GM21526 (cell line): Measurements from ENCODE around the gene ACTR3C.

Experiments used
- ATAC-seq: cut with Tn5 transposase; IDR thresholded peaks from one replicate; pipeline ENCODE4 v1.9.1; 2021; ENCODE audit warnings: moderate library complexity; ENCODE audit not compliant: unreplicated experiment, low FRiP score

Gene ACTR3C

DNA sequence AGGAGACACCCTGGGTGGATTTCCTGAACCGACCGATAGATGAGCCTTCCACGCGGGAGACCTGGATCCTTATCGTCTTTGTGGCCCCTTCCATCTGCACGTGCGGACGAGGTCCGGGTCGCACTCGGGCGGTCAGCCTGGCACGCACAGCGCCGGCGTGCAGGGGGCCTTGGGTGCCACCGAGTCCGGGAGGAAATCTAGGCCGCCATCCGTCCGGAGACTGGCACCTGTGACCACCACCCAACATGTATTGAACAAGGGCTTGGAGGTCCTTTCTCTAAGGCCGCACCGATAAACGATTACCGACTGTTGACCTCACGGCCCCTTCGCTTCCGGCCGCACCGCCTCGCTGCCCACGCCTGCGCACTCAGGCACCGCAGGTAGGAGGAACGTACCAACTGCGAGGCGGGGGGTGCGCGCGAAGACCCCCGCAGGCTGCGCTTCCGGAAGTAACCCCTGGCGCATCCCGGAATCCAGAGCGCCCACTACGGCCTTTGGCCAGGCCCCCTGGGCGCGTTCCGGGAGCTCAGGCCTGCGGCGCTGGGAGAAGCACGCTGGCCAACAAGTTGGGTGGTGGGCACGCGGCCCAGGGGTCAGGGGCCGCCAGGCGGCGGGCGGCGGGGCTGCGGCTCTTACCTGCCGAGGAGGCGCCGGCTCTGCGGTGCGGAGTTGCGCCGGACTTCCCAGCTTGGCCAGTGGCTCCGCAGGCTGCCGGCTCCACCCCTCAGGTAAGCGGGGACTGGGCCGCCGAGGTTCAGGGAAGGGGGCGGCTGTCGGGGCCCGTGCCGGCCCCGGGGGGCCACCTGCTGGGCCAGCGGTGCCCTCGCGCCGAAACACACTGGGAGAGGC, at the start of gene ACTR3C, which contains the start of gene LRRC61:
ACTR3C (minus strand) TSS at position 713 of the 849 bp plus-strand sequence. CDS start 28,249 bp downstream, outside the sequence.
LRRC61 (plus strand) TSS at position 523 of the 849 bp plus-strand sequence. CDS start 13,507 bp downstream, outside the sequence.
- ATAC-seq, result peak; percentile 60

DNA sequence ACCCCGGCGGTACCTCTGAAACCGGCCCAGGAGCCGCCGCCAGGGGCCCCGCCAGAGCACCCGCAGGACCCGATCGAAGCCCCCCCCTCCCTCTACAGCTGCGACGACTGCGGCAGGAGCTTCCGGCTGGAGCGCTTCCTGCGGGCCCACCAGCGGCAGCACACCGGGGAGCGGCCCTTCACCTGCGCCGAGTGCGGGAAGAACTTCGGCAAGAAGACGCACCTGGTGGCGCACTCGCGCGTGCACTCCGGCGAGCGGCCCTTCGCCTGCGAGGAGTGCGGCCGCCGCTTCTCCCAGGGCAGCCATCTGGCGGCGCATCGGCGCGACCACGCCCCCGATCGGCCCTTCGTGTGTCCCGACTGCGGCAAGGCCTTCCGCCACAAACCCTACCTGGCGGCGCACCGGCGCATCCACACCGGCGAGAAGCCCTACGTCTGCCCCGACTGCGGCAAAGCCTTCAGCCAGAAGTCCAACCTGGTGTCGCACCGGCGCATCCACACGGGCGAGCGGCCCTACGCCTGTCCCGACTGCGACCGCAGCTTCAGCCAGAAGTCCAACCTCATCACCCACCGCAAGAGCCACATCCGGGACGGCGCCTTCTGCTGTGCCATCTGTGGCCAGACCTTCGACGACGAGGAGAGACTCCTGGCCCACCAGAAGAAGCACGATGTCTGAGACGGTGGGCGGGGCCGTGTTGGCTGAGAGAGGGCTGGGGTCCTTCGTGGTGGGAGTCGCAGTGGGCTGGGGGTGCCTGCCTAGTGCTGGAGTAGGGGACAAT, 49.1 kb upstream of the ACTR3C start:
- no peak for ATAC-seq

DNA sequence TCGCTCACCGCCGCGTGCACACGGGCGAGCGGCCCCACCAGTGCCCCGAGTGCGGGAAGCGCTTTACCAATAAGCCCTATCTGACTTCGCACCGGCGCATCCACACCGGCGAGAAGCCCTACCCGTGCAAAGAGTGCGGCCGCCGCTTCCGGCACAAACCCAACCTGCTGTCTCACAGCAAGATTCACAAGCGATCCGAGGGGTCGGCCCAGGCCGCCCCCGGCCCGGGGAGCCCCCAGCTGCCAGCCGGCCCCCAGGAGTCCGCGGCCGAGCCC, 48.6 kb upstream of the ACTR3C start:
- ATAC-seq, result no peak

DNA sequence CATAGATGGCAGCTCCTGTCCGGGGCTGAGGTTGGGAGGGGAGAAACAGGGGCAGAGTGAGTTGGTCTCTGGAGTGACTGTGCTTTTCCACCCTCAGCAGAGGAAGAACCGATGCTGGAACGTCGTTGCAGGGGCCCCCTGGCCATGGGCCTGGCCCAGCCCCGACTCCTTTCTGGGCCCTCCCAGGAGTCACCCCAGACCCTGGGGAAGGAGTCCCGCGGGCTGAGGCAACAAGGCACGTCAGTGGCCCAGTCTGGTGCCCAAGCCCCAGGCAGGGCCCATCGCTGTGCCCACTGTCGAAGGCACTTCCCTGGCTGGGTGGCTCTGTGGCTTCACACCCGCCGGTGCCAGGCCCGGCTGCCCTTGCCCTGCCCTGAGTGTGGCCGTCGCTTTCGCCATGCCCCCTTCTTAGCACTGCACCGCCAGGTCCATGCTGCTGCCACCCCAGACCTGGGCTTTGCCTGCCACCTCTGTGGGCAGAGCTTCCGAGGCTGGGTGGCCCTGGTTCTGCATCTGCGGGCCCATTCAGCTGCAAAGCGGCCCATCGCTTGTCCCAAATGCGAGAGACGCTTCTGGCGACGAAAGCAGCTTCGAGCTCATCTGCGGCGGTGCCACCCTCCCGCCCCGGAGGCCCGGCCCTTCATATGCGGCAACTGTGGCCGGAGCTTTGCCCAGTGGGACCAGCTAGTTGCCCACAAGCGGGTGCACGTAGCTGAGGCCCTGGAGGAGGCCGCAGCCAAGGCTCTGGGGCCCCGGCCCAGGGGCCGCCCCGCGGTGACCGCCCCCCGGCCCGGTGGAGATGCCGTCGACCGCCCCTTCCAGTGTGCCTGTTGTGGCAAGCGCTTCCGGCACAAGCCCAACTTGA, 48.0 kb upstream of the ACTR3C start:
- ATAC-seq, result no peak

DNA sequence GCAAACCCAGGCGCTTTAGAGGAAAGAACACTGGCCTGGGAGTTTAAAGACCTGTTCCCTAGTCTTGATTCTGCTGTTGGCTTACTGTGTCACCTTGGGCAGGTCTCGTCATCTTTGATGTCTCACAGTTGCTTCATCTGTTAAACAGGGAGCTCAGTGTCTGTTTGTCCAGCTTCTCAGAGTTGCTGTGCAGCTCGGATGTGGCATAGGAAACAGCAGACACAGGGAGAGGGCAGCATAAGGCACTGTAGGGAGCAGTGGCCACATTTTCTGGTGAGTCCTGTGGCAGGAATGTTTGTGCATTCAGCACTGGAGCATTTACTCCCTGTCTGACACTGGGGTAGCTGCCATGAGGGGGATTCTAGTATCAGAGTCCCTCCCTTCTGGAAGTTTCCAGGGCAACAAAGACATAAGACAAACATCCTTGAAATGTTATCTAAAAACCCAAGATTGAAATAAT, 47.3 kb upstream of the ACTR3C start:
- no peak for ATAC-seq

DNA sequence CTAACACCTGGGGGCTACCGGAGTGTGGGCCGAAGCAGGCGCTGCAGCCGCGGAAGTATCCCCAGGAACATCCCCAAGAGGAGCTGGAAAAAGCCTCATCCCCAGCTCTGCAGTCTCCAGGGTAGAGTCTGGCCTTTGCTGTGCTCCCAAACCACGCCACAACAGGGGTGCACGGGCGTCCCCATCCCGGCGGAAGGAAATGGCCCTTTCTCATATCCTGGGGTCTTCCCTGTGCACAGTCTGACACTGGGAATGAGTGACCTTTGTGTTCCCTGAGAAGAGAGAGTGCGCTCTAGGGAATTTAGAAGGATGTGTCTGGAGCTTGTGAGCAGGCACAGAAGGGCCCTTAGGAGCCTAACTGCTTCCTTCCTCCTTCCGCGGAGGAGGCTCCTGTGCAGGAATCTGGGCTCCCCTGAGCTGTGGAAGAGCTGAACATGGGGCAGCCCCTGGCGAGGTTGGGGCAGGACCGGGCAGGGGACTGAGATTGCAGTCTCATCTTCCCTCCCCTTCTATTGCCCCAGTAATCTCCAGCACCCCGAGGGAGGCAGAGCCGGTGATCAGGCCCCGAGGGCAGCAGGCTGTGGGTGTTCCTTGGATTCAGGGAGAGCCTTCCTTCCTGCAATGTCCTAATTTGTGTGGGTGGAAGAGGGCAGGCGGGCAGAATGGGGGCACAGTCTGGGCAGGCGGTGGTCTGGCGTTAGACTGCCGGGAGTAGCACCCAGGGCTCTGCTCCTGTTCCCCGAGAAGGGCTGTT, 46.6 kb upstream of the ACTR3C start:
- ATAC-seq, result no peak

DNA sequence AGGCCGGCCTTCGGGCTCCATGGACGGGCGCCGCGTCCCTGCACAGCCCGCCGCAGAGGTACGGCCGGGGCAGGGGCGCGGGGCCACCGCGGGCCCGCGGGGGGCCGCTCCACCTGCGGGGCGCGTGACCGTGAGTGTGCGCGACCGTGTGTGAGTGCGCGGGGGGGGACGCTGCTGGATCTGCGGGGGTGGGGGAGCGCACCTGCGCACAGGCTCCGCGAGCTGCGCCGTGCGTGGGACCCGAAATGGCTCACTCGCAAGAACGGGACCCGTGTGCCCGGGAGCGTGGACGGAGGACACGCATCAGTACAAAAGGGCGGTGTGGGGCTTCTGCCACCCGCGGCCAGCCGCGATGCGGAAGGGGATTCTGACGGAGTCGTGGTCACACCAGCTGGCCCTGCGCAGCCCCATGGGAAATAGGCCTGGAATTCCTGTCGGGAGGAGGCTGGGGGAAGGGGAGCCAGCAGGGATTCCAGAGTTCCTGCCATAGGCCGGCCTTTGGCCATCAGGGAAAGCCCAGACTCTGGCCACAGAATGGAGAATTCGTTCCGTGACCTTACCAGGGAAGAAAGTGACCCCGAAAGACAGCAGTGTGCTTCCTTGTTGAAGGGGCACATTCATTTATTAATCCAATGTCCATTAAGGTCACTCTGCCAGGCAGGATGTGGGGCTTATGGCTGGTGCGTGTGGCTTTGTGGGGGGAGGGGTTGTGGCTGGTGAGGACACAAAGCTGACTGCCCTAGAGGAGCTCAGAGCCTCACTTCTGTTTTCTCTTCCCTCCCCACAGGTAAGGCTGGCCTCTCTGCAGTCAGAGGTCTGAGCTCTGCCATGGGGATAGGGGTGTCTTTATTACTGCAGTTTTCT, 45.8 kb upstream of the ACTR3C start:
- peak; percentile 38 for ATAC-seq

DNA sequence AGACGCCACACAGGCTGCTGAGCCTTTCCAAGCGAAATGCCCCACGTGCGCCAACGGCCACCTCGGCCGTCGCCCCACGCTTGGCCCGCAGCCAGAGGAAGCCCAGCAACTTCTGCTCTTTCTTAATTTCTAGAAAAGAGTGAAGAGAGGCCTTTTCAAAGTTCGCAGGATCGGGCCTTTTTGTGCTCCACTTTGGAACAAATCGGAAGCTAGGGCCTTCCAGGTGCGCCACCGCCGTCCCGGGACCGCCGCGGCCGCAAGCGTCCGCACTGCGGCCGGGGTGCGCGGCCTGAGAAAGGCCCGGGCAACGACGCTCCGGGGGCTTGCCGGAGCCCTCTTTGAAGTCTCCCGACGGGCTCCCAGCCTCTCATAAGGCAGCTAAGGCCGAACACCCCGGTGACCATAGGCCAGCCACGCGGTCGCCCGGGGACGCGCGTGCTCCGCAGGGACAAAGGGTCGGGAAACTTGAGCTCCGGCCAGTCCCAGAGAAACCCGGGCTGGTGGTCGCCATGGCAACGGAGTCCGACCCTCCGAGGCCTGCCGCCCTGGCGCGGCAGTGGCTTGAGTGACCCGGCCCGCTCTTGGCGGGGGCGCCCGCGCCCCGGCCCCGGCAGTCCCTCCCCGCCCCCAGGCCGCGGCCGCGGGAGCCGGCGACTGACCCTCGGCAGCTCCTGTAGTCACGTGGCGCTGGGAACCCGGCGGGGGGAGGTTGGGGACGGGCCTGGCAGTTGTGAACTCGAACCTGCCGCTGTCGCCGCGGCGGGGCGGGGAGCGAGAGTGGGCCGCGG, 44.9 kb upstream of the ACTR3C start, which contains the start of gene REPIN1:
REPIN1 (plus strand) TSS at position 727 of the 788 bp plus-strand sequence. CDS start 890 bp downstream, outside the sequence.
- ATAC-seq, result peak; percentile 43

DNA sequence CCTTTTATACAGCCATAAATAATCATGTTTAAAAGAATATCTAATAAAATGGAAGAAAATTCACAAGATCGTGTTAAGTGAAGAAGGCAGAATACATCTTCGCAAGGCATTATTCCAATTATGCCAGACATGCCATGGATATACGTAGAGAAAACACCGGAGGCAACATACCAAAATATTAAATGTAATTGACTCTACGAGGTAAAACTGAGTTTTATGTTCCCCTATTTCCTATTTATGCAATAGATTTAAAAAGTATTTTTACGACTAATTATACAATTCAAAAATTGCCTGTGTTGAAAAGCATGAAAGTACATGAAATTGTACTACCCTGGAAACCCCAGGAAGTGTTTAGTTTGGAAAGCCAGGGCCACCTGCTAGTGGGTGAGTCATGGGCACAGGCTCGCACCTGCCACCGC, 44.3 kb upstream of the ACTR3C start:
- ATAC-seq, result no peak

DNA sequence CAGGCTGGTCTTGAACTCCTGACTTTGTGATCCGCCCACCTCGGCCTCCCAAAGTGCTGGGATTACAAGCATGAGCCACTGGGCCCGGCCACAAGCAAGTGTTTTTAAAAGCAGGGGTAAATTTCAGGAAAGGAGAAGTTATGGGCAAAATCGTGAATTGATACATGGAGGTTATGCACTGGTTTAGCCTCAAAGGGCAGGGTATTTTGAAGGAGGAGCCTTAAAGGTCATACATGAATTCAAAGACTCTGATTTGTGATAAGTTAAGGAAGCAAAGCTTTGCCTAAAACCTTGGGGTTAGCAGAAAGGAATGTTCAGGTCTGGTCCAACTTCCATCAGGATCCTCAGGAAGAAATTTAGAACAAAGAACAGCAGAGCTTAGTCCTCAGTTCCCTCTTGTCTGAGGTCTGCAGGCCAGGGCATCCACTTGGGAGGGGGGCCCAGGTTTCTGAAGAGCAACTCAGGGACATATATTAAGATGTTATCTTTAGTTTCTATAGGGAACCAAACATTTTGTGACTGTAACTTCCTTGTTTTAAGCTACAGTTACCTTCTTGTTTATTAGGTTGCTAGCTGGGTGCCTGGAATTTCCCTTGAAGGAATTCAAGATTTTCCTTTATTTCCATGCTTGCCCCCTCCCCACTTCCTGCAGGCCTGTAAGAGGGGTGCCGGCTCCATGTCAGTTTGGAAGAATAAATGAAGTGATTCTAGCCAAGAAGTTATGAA, 42.5 kb upstream of the ACTR3C start:
- no peak for ATAC-seq

DNA sequence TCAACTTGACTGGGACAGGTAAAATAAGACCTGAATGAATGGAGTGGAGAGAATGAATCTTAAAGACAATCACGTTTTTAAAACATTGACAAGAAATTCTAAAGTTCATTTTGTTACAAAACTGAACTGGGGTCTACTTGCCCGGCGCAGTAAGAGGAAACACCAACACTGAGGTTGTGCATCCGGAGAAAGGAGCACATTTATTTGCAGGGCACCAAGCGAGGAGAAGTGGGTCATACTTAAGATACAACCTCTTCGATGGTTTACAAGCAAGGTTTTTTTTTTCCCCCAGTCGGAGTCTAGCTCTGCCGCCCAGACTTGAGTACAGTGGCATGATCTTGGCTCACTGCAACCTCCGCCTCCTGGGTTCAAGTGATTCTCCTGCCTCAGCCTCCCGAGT, 41.8 kb upstream of the ACTR3C start:
- no peak for ATAC-seq

DNA sequence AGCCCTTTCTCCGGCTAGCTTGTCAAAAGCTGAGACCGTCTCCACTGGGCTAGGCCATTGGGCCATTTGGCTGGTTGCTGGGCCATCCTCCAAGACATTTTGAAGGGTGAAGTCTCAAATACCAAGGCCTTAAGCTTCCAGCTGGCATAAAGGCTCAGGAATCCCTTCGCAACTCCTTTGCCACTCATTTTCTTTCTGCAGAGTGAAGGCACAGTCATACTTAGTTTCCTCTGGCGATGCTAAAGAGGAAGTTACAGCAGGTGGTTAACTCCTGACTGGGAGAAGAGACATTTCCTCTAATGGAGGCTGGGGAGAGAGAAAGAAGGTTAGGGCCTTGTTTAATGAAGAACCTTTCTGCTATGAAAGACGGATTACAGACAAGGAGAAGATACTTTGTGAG, 40.5 kb upstream of the ACTR3C start:
- no peak for ATAC-seq

DNA sequence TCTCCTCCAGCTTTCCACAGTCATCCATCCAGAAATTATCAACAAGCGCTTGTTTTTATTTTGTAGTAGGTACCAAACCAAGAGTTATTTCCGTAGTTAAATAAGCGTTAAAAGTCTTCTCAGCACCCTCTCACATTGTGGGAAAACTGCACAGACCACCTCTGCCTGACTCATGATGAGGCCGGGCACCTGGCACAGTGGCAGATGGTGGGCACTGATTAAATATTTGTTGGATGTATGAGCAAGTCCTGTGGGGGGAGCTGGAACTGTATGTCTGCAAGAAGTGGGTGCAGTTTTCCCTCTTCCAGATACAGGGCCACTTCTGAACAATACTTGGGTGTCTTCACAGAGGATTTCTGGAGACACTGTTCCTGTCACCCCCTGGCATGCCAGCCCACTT, 40.0 kb upstream of the ACTR3C start:
- no peak for ATAC-seq

DNA sequence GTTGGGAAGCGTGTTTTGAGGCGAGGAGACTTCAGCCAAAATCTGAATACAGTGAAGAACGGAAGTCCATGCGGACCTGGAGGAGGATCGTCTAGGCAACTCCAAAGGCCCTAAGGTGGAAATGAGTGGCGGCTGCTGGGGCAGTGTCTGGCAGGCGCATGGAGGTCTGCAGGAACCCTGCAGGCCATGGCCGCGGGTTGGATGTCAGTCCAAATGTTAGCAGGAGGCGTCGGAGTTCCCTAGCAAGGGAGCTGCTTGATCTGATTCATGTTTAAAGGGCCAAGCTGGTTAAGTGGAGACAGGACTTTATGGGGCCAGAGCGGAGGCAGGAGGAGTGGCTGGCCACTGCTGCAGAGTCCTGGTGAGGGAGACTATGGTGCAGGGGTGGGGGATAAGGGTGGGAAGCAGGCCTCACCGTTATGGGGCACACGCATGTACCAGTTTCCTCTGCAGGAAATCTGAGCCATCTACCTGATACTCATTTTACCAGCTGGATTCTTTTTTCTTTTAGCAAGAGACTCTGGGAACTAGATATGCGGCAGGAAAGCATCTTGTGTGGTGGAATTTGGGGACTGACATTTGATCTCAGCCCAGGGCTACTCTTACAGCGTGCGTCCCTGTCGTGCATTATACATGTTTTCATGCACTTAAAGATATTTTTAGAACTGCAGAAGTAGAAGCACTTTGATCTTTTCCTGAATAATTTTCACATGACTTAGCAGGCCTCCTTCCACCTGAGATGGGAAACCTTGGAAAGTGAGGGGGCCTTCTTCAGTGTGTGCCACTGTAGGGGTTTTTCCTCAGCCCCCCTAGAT, 38.7 kb upstream of the ACTR3C start:
- no peak for ATAC-seq

DNA sequence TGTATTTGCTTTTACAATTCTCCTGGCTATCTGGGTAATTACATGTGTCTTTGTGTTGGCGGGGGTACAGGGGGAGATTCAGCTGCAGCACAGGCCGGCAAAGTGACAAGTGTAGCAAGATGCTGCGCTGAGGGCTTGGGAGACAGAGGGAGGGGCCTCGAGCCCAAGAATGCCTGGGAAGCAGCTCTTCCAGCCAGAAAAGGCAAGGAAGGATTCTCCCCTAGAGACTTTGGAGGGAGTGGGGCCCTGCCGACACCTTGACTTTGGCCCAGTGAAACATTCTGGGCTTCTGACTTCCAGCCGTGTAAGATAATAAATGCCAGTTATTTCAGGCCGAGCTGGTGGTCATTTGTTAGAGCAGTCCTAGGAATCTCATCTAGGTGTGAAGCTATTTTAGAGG, 38.1 kb upstream of the ACTR3C start:
- ATAC-seq, result no peak

DNA sequence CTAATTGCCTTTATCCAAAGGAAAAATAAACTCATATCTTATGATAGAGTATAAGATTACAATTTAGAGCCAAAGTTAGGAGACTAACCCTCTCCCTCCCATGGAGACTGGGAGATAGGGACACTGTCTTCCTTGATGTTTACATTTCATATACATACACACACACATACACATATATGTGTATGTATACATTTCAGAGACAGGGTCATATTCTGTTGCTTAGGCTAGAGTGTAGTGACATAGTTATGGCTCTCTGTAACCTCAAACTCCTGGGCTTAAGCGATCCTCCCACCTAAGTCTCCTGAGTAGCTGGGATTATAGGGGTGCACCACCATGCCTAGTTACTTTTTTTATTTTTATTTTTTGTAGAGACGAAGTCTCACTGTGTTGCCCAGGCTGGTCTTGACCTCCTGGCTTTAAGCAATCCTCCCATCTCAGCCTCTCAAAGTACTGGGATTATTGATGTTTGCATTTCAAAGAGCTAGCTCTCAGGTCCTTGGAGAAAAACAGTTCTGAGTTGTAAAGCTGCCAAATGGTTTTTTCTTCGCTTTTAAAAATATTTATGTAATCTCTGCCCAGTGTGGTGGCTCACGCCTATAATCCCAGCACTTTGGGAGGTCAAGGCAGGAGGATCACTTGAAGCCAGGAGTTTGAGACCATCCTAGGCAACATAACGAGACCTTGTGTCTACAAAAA, 37.2 kb upstream of the ACTR3C start:
- no peak for ATAC-seq
